Body of pancreas (tissue), 4 donors: ENCODE data around the gene CRY1. TPM values are rescaled to one million over a fixed set of nuclear protein-coding genes. Genes with fewer than 3 reads are reported as not detected.
"Not testable (repeated sequence)": the region's sequence is repeated elsewhere in the genome, so short reads cannot be mapped to it uniquely, and the experiment has no call there.

ENCODE experiments used
- ATAC-seq: fragments of 150-250 bp; one replicate; pipeline ENCODE4 v1.9.1; 2016
- DNase-seq, 4 donors: peaks; one replicate each; pipeline ENCODE4 v3.0.0-alpha.2; 2019
- H3K27ac ChIP-seq, 4 donors: fragments of 200-600 bp; sonication (generic); 1 replicate in 3 of 4; 2 replicates in 1 of 4; pipeline versions ENCODE4 v1.5.1 to v1.6.1; 2016 to 2019; ENCODE audit warnings: mild to moderate bottlenecking in 1 of 4, mixed read lengths in 1 of 4, moderate library complexity in 1 of 4
- H3K27me3 ChIP-seq, 2 donors: fragments of 200-600 bp; sonication (generic); one replicate each; pipeline ENCODE4 v1.6.0; 2016; ENCODE audit warnings: mild to moderate bottlenecking in 1 of 2
- H3K36me3 ChIP-seq, 2 donors: fragments of 200-600 bp; sonication (generic); replicated peaks in 1 of 2; 2 replicates each; pipeline ENCODE4 v1.5.1; 2016; ENCODE audit warnings: low read depth in 2 of 2; ENCODE audit not compliant: insufficient read depth in 1 of 2
- H3K4me1 ChIP-seq: fragments of 200-600 bp; sonication (generic); one replicate; pipeline ENCODE4 v1.6.0; 2016
- H3K4me3 ChIP-seq, 2 donors: fragments of 200-600 bp; sonication (generic); 1 replicate in 1 of 2; 2 replicates in 1 of 2; pipeline ENCODE4 v1.5.1; 2016 to 2019
- H3K9me3 ChIP-seq, 3 donors: fragments of 200-600 bp; sonication (generic); 1 replicate in 2 of 3; 2 replicates in 1 of 3; pipeline ENCODE4 v1.5.1; 2016
- POLR2A ChIP-seq, 3 donors: fragments of 450-650 bp; IDR thresholded peaks; one replicate each; pipeline ENCODE4 v1.6.1; 2016; ENCODE audit warnings: antibody characterized with exemption in 3 of 3, mild to moderate bottlenecking in 2 of 3
- WGBS, 2 donors: methylation state at CpG; one replicate each; pipeline ENCODE4 v1.1.5; 2017; 5-methylcytosine and 5-hydroxymethylcytosine counted together
- intact Hi-C: fragments of 100-400 bp; cut with DNase I; formaldehyde crosslinking; loops from one replicate; pipeline ENCODE4 v1.15.1; 2023
- total RNA-seq, 2 donors: library from RNA; depleted of rRNA; stranded (reverse); fragments of >200 nt; gene quantifications; one replicate each; pipeline ENCODE4 v1.1.0, GENCODE V29; 2016
- TF ChIP-seq, protein P1 (sequence below), 7 experiments: fragments of 450-650 bp in 4 of 7; fragments of 200-600 bp in 3 of 7; sonication (generic) in 3 of 7; IDR thresholded peaks; one replicate each; pipeline ENCODE4 v1.5.1; 2016 to 2019; ENCODE audit warnings: antibody characterized with exemption in 7 of 7

Gene CRY1
- total RNA-seq, 2 donors from 2014 or later: 12.5 to 15.6 TPM

DNA sequence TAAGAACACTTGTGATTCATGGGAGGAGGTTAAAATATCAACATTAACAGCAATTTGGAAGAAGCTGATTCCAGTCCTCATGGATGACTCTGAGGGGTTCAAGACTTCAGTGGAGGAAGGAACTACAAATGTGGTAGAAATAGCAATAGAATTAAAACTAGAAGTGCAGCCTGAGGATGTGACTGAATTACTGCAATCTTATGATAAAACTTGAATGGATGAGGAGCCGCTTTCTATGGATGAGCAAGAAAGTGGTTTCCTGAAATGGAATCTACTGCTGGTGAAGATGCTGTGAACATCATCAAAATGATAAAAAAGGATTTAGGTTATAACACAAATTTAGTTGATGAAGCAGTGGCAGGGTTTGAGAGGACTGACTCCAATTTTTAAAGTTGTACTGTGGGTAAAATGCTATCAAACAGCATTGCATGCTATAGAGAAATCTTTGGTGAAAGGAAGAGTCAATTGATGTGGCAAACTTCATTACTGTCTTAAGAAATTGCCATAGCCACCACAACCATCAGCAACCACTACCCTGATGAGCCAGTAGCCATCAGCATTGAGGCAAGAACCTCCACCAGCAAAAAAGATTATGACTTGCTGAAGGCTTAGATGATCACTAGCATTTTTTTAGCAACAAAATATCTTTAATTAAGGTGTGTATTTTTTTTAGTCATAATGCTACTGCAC lies 80.5 kb downstream of the CRY1 start:
- Histone ChIP-seq H3K27me3 (no peaks in the 10 kb centered on the region), H3K9me3 (no peaks in the 10 kb centered on the region), H3K27ac (no peak overlapping the region), H3K36me3 (no peaks in the 10 kb centered on the region), H3K4me1 (peaks cover 10% of the 10 kb centered on the region), H3K4me3 (no peak overlapping the region)
- no peak for TF ChIP-seq POLR2A (IDR thresholded peaks at IDR 0.05)
- TF ChIP-seq, protein P1, sequence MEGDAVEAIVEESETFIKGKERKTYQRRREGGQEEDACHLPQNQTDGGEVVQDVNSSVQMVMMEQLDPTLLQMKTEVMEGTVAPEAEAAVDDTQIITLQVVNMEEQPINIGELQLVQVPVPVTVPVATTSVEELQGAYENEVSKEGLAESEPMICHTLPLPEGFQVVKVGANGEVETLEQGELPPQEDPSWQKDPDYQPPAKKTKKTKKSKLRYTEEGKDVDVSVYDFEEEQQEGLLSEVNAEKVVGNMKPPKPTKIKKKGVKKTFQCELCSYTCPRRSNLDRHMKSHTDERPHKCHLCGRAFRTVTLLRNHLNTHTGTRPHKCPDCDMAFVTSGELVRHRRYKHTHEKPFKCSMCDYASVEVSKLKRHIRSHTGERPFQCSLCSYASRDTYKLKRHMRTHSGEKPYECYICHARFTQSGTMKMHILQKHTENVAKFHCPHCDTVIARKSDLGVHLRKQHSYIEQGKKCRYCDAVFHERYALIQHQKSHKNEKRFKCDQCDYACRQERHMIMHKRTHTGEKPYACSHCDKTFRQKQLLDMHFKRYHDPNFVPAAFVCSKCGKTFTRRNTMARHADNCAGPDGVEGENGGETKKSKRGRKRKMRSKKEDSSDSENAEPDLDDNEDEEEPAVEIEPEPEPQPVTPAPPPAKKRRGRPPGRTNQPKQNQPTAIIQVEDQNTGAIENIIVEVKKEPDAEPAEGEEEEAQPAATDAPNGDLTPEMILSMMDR (IDR thresholded peaks at IDR 0.05): no peak
- no peak for ATAC-seq
- WGBS, 2 donors: 94 to 100% methylated on average over 1 of the region's 1 CpG
- intact Hi-C loops: no loop called here
- DNase-seq: no peak

DNA sequence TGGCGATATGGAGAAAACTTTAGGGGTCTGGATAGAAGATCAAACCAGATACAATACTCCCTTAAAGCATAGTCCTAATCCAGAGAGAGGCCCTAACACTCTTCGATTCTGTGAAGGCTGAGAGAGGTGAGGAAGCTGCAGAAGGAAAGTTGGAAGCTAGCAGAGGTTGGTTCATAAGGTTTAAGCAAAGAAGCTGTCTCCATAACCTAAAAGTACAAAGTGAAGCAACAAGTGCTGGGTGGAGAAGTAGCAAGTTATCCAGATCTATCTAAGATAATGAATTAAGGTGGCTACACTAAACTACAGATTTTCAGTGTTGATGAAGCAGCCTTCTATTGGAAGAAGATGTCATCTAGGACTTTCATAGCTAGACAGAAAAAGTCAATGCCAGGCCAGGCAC lies 81.8 kb downstream of the CRY1 start:
- Histone ChIP-seq H3K4me1 (peaks cover 5% of the 10 kb centered on the region), H3K4me3 (no peak overlapping the region), H3K9me3 (no peaks in the 10 kb centered on the region), H3K36me3 (no peaks in the 10 kb centered on the region), H3K27me3 (no peaks in the 10 kb centered on the region), H3K27ac (no peak overlapping the region)
- DNase-seq (no peak), ATAC-seq (no peak)
- WGBS, 2 donors: 90 to 96% methylated on average over 2 of the region's 2 CpGs
- no peak for TF ChIP-seq POLR2A (IDR thresholded peaks at IDR 0.05)
- TF ChIP-seq, protein P1 (IDR thresholded peaks at IDR 0.05): no peak
- intact Hi-C loops: no loop called here

DNA sequence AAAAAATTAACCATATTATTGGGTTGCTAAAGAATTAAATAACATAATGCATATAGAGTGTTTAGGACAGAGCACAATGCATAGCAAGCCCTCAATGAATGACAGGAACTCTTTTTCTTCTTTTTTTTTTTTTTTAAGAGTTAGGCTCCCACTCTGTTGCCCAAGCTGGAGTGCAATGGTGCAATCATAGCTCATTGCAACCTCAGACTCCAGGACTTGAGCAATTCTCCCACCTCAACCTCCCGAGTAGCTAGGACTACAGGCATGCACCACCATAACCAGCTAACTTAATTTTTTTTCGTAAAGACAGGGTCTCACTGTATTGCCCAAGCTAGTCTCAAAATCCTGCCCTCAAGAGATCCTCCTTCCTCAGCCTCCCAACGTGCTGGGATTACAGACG lies 85.9 kb downstream of the CRY1 start:
- Histone ChIP-seq H3K27me3 (no peaks in the 10 kb centered on the region), H3K27ac (no peak overlapping the region), H3K4me3 (no peak overlapping the region), H3K36me3 (no peaks in the 10 kb centered on the region), H3K4me1 (peaks cover 6% of the 10 kb centered on the region), H3K9me3 (no peaks in the 10 kb centered on the region)
- ATAC-seq: no peak
- no peak for DNase-seq
- no peak for TF ChIP-seq POLR2A (IDR thresholded peaks at IDR 0.05)
- TF ChIP-seq, protein P1 (IDR thresholded peaks at IDR 0.05): no peak
- intact Hi-C loops: no loop called here
- 96 to 97% methylated on average over 4 of the region's 4 CpGs for WGBS, 2 donors

DNA sequence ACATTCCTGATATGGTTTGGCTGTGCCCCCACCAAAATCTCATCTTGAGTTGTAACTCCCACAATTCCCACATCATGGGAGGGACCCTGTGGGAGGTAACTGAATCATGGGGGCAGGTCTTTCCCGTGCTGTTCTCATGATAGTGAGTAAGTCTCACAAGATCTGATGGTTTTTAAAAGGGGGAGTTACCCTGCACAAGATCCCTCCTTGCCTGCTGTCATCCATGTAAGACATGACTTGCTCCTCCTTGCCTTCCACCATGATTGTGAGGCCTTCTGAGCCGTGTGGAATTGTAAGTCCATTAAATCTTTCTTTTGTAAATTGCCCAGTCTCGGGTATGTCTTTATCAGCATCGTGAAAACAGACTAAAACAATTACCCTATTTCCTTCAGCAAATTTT lies 90.7 kb downstream of the CRY1 start:
- H3K9me3 ChIP-seq, H3K4me1 ChIP-seq, DNase-seq, H3K27ac ChIP-seq, intact Hi-C loops, ATAC-seq, H3K27me3 ChIP-seq, H3K36me3 ChIP-seq, H3K4me3 ChIP-seq: not testable (repeated sequence)
- WGBS, 2 donors: 71 to 86% methylated on average over 4 of the region's 4 CpGs

DNA sequence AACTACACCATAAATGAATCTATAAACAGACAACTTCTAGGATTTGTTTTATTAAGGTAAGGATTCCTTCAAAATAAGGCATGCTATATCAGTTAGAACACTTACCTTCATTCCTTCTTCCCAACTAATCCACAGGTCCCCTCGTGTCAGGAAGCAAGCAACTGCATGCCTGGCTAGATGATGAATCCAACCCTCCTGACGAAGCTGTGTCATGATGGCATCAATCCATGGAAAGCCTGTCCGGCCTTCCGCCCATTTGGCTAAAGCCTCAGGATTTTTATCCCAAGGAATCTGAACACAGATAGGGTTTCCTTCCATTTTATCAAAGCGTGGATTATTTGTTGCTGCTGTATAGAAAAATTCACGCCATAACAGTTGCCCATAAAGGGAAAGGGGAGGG lies 93.9 kb downstream of the CRY1 start:
- DNase-seq: no peak
- H3K9me3 ChIP-seq: no peaks in the 10 kb centered on the region
- 82 to 89% methylated on average over 6 of the region's 6 CpGs for WGBS, 2 donors
- no peaks in the 10 kb centered on the region for H3K27me3 ChIP-seq
- H3K27ac ChIP-seq: no peak overlapping the region
- H3K4me1 ChIP-seq: peaks cover 6% of the 10 kb centered on the region
- no peak for ATAC-seq
- no peak overlapping the region for H3K4me3 ChIP-seq
- H3K36me3 ChIP-seq: peaks cover 3 to 4% of the 10 kb centered on the region in 2 donors
- intact Hi-C loops: loop anchor here (10.0 kb wide), 1 partner anchor 105 kb away; no protein-coding TSS in a partner anchor
- TF ChIP-seq, protein P1 (IDR thresholded peaks at IDR 0.05): no peak
- no peak for TF ChIP-seq POLR2A (IDR thresholded peaks at IDR 0.05)
